Keratinocyte (primary cell): ENCODE results near the gene XPC. TPM values are rescaled to one million over a fixed set of nuclear protein-coding genes. Genes with fewer than 3 reads are reported as not detected.

Source experiments
- DNase-seq: peaks from one replicate; pipeline ENCODE4 v3.0.0-alpha.2; 2011; ENCODE audit warnings: low read depth, missing footprints, low spot score
- FAIRE-seq: peaks from 2 replicates; lab custom pipeline; 2011; peaks lifted over from hg19 to GRCh38; lab: Jason Lieb, UNC
- H2AFZ ChIP-seq: 2 replicates; pipeline ENCODE4 v1.6.0; 2012; ENCODE audit warnings: low read length, control low read depth, inconsistent platforms; ENCODE audit not compliant: control insufficient read depth
- H3K27ac ChIP-seq: 2 replicates; pipeline ENCODE4 v1.5.1; 2011; ENCODE audit warnings: low read length; ENCODE audit not compliant: control insufficient read depth, insufficient read depth
- H3K27me3 ChIP-seq: 3 replicates; pipeline ENCODE4 v1.6.0; 2011; ENCODE audit warnings: low read length; ENCODE audit not compliant: control insufficient read depth, insufficient read depth; ENCODE audit errors: extremely low read depth
- H3K36me3 ChIP-seq, 2 experiments: 2 replicates in 1 of 2; 3 replicates in 1 of 2; pipeline ENCODE4 v1.5.1; 2011; ENCODE audit warnings: low read length in 2 of 2, mild to moderate bottlenecking in 1 of 2; ENCODE audit not compliant: control insufficient read depth in 2 of 2, insufficient read depth in 2 of 2; ENCODE audit errors: extremely low read depth in 1 of 2
- H3K4me1 ChIP-seq: 3 replicates; pipeline ENCODE4 v1.5.1; 2011; ENCODE audit warnings: low read length; ENCODE audit not compliant: control insufficient read depth, insufficient read depth; ENCODE audit errors: extremely low read depth
- H3K4me2 ChIP-seq: 3 replicates; pipeline ENCODE4 v1.6.0; 2011; ENCODE audit warnings: low read depth, low read length; ENCODE audit not compliant: control insufficient read depth, insufficient read depth; ENCODE audit errors: extremely low read depth
- H3K4me3 ChIP-seq, 3 experiments: fragments of 200-600 bp in 1 of 3; sonication (generic) in 1 of 3; 2 replicates in 2 of 3; 3 replicates in 1 of 3; pipeline ENCODE4 v1.5.1; 2011 to 2016; ENCODE audit warnings: low read length in 3 of 3, mild to moderate bottlenecking in 3 of 3, control low read depth in 2 of 3, inconsistent platforms in 1 of 3, low read depth in 1 of 3, mixed read lengths in 1 of 3, mixed run types in 1 of 3, moderate library complexity in 1 of 3; ENCODE audit not compliant: control insufficient read depth in 2 of 3, insufficient read depth in 2 of 3; ENCODE audit errors: extremely low read depth in 1 of 3
- H3K79me2 ChIP-seq: 2 replicates; pipeline ENCODE4 v1.6.0; 2012; ENCODE audit warnings: low read length; ENCODE audit not compliant: control insufficient read depth, insufficient read depth
- H3K9ac ChIP-seq: 3 replicates; pipeline ENCODE4 v1.6.0; 2011; ENCODE audit warnings: low read length; ENCODE audit not compliant: control insufficient read depth, insufficient read depth; ENCODE audit errors: extremely low read depth
- H3K9me1 ChIP-seq: 3 replicates; pipeline ENCODE4 v1.6.0; 2011; ENCODE audit warnings: low read length; ENCODE audit not compliant: control insufficient read depth, insufficient read depth; ENCODE audit errors: extremely low read depth
- H3K9me3 ChIP-seq: 2 replicates; pipeline ENCODE4 v1.5.1; 2012; ENCODE audit warnings: low read depth, low read length; ENCODE audit not compliant: control insufficient read depth
- H4K20me1 ChIP-seq: 3 replicates; pipeline ENCODE4 v1.6.0; 2011; ENCODE audit warnings: low read length; ENCODE audit not compliant: control insufficient read depth, insufficient read depth; ENCODE audit errors: extremely low read depth
- EZH2 ChIP-seq: IDR thresholded peaks from one replicate; pipeline ENCODE4 v1.6.1; 2012; ENCODE audit warnings: inconsistent platforms, mild to moderate bottlenecking, low read length, moderate library complexity
- dilution Hi-C: fragments of 300-500 bp; cut with MboI; formaldehyde crosslinking; loops from one replicate; pipeline ENCODE4 v1.7.0; 2020; ENCODE audit warnings: low sequenced_read_pairs; ENCODE audit not compliant: extremely low pct_ligation_motif_present
- polyA plus RNA-seq, 5 experiments: library from polyadenylated mRNA; depleted of rRNA in 3 of 5; stranded (reverse) in 3 of 5; stranded (forward) in 1 of 5; unstranded in 1 of 5; fragments of >200 nt; gene quantifications; 1 replicate in 1 of 5; 2 replicates in 3 of 5; 3 replicates in 1 of 5; pipeline versions ENCODE4 v1.2.1 to v1.2.3, GENCODE V29; 2011 to 2012; ENCODE audit warnings: missing spikeins in 2 of 5, low read depth in 1 of 5, low replicate concordance in 1 of 5
- TF ChIP-seq, protein P1 (sequence below), 3 experiments: IDR thresholded peaks in 1 of 3; conservative IDR thresholded peaks in 1 of 3; optimal IDR thresholded peaks in 1 of 3; 2 replicates in 2 of 3; 3 replicates in 1 of 3; pipeline versions ENCODE3 to v1.5.1; 2011; ENCODE audit warnings: low read length in 3 of 3, mild to moderate bottlenecking in 3 of 3, moderate library complexity in 2 of 3, control low read depth in 1 of 3, inconsistent platforms in 1 of 3; ENCODE audit not compliant: insufficient read depth in 2 of 3; ENCODE audit errors: extremely low read depth in 1 of 3

XPC gene
- polyA plus RNA-seq, 1 donor (not counting 4 experiments of a cell fraction or from before 2014, with no cell fraction given) = 24.9 TPM

DNA sequence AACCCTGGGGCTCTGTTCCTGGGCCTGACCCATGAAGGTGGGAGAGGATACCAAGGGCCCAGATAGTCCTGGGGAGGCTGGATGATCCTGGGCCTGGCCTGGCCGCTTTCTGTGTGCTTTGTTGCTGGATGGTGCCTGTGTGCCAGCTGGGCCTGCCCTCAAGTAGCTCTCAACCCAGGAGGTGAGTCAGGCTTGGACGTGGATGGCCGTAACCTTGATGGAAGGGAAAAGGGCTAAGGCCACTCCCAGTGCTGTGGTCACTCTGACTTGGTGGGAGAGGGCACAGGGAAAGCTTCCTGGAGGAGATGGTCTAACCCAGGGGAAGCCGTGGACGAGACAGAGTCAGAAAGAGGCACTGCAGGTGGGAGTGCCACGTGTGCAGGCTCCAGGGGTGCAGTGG lies 44.1 kb downstream of the XPC start:
- Histone ChIP-seq H4K20me1 (no peaks in the 10 kb centered on the region), H3K36me3 (peaks cover 62 to 79% of the 10 kb centered on the region in 2 experiments), H2AFZ (no peak overlapping the region), H3K4me2 (no peak overlapping the region), H3K79me2 (peaks cover 9% of the 10 kb centered on the region), H3K27me3 (no peaks in the 10 kb centered on the region), H3K9me3 (no peaks in the 10 kb centered on the region), H3K27ac (peak overlapping the region; percentile 66), H3K9me1 (no peaks in the 10 kb centered on the region), H3K4me3 (no peak overlapping the region), H3K4me1 (peaks cover 44% of the 10 kb centered on the region), H3K9ac (peak overlapping the region; percentile 5)
- dilution Hi-C loops = no loop called here
- TF ChIP-seq EZH2 = no peak
- TF ChIP-seq, protein P1, sequence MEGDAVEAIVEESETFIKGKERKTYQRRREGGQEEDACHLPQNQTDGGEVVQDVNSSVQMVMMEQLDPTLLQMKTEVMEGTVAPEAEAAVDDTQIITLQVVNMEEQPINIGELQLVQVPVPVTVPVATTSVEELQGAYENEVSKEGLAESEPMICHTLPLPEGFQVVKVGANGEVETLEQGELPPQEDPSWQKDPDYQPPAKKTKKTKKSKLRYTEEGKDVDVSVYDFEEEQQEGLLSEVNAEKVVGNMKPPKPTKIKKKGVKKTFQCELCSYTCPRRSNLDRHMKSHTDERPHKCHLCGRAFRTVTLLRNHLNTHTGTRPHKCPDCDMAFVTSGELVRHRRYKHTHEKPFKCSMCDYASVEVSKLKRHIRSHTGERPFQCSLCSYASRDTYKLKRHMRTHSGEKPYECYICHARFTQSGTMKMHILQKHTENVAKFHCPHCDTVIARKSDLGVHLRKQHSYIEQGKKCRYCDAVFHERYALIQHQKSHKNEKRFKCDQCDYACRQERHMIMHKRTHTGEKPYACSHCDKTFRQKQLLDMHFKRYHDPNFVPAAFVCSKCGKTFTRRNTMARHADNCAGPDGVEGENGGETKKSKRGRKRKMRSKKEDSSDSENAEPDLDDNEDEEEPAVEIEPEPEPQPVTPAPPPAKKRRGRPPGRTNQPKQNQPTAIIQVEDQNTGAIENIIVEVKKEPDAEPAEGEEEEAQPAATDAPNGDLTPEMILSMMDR (optimal IDR thresholded peaks at IDR 0.05 in 1 of 3, IDR thresholded peaks at IDR 0.05 in 1 of 3, conservative IDR thresholded peaks at IDR 0.05 in 1 of 3; ENCODE audit: extremely low read depth in 1 of 3, insufficient read depth in 2 of 3, low read length in 3 of 3) = no peak
- FAIRE-seq = no peak
- DNase-seq = no peak

DNA sequence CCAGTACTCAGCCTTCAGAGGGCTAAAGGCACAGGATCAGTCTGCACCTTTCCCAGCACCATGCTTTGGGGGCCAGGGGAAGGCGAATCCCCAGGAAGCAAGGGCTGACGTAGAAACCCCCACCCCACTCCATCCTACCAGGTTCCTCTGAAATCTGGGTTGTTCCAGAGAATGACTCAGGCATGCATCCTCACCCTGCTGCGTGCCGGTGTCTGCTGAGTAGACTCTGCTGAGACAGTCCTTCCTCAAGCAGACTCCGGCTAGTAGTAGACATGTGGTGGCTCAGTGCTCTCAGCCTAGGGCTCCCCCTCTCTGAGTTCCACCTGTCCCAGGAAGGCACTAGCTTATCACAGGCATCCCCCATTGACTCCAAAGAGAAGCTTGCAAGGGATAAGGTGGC lies 44.5 kb downstream of the XPC start:
- no peak for TF ChIP-seq EZH2
- TF ChIP-seq, protein P1 (optimal IDR thresholded peaks at IDR 0.05 in 1 of 3, IDR thresholded peaks at IDR 0.05 in 1 of 3, conservative IDR thresholded peaks at IDR 0.05 in 1 of 3; ENCODE audit: extremely low read depth in 1 of 3, insufficient read depth in 2 of 3, low read length in 3 of 3) = no peak
- no peaks in the 10 kb centered on the region for H3K9me3 ChIP-seq
- H3K79me2 ChIP-seq = peaks cover 12% of the 10 kb centered on the region
- H3K4me2 ChIP-seq = no peak overlapping the region
- DNase-seq (no peak), FAIRE-seq (peak; percentile 92)
- peak overlapping the region; percentile 5 for H3K9ac ChIP-seq
- H2AFZ ChIP-seq = no peak overlapping the region
- peaks cover under 1% of the 10 kb centered on the region for H4K20me1 ChIP-seq
- H3K36me3 ChIP-seq = peaks cover 62 to 81% of the 10 kb centered on the region in 2 experiments
- H3K4me3 ChIP-seq = no peak overlapping the region
- no peaks in the 10 kb centered on the region for H3K27me3 ChIP-seq
- dilution Hi-C loops = no loop called here
- H3K4me1 ChIP-seq = peaks cover 44% of the 10 kb centered on the region
- no peaks in the 10 kb centered on the region for H3K9me1 ChIP-seq
- H3K27ac ChIP-seq = peak overlapping the region; percentile 66
